Glutamatergic neuron (in vitro differentiated cells): ENCODE data around the gene MR1. TPM values are rescaled to one million over a fixed set of nuclear protein-coding genes. Genes with fewer than 3 reads are reported as not detected.
"Not testable (repeated sequence)": the region's sequence is repeated elsewhere in the genome, so short reads cannot be mapped to it uniquely, and the experiment has no call there.

ENCODE experiments used
- DNase-seq: peaks from one replicate; pipeline ENCODE4 v3.0.0; 2022
- H3K27ac Mint-ChIP-seq: one replicate; pipeline ENCODE4 v1.8.0; 2020; ENCODE audit warnings: mild to moderate bottlenecking, mixed read lengths, inconsistent platforms; ENCODE audit not compliant: unreplicated experiment
- H3K27me3 Mint-ChIP-seq: one replicate; pipeline ENCODE4 v1.8.0; 2020; ENCODE audit warnings: mild to moderate bottlenecking, moderate library complexity, mixed read lengths, inconsistent platforms; ENCODE audit not compliant: unreplicated experiment
- H3K36me3 Mint-ChIP-seq: one replicate; pipeline ENCODE4 v1.8.0; 2020; ENCODE audit warnings: mild to moderate bottlenecking, mixed read lengths, inconsistent platforms; ENCODE audit not compliant: unreplicated experiment
- H3K4me1 Mint-ChIP-seq: one replicate; pipeline ENCODE4 v1.8.0; 2020; ENCODE audit warnings: mild to moderate bottlenecking, low read depth, mixed read lengths, inconsistent platforms; ENCODE audit not compliant: unreplicated experiment
- H3K4me3 Mint-ChIP-seq: one replicate; pipeline ENCODE4 v1.8.0; 2020; ENCODE audit warnings: mild to moderate bottlenecking, mixed read lengths, inconsistent platforms; ENCODE audit not compliant: unreplicated experiment
- H3K9me3 Mint-ChIP-seq: one replicate; pipeline ENCODE4 v1.8.0; 2020; ENCODE audit warnings: mild to moderate bottlenecking, moderate library complexity, mixed read lengths, inconsistent platforms; ENCODE audit not compliant: unreplicated experiment
- CTCF ChIP-seq: fragments of 200-600 bp; sonication (generic); IDR thresholded peaks from one replicate; pipeline ENCODE4 v1.5.0; 2021; ENCODE audit not compliant: partially characterized antibody, unreplicated experiment
- total RNA-seq: library from RNA; stranded (reverse); fragmentation: NEBNext Ultra II Directional; extraction: Animal tissue kit (Norgen Biotek cat#: 25700); gene quantifications from one replicate; pipeline ENCODE4 v1.2.1, GENCODE V29; 2021; ENCODE audit not compliant: unreplicated experiment

The MR1 gene
- total RNA-seq, 1 donor from 2014 or later = not detected

- H3K4me1 Mint-ChIP-seq = no peaks in the 10 kb centered on the region
- no peak overlapping the region for H3K4me3 Mint-ChIP-seq
- H3K27ac Mint-ChIP-seq = no peak overlapping the region
- TF ChIP-seq CTCF = no peak
- H3K36me3 Mint-ChIP-seq = peaks cover 9% of the 10 kb centered on the region
- peaks cover 4% of the 10 kb centered on the region for H3K27me3 Mint-ChIP-seq
- DNase-seq = no peak
- H3K9me3 Mint-ChIP-seq = no peaks in the 10 kb centered on the region
Observed at GRCh38 chr1:181056560-181056959, 22.8 kb downstream of the MR1 start.

- Mint-ChIP-seq H3K4me1 (no peaks in the 10 kb centered on the region), H3K27ac (no peak overlapping the region), H3K4me3 (no peak overlapping the region), H3K36me3 (peaks cover 9% of the 10 kb centered on the region), H3K27me3 (peaks cover 4% of the 10 kb centered on the region), H3K9me3 (no peaks in the 10 kb centered on the region)
- TF ChIP-seq CTCF = no peak
- DNase-seq = no peak
Observed at GRCh38 chr1:181057079-181057478, 23.3 kb downstream of the MR1 start.

- H3K4me3 Mint-ChIP-seq = no peak overlapping the region
- H3K27ac Mint-ChIP-seq = no peak overlapping the region
- peaks cover 9% of the 10 kb centered on the region for H3K36me3 Mint-ChIP-seq
- no peaks in the 10 kb centered on the region for H3K27me3 Mint-ChIP-seq
- no peak for TF ChIP-seq CTCF
- H3K4me1 Mint-ChIP-seq = peaks cover 16% of the 10 kb centered on the region
- no peaks in the 10 kb centered on the region for H3K9me3 Mint-ChIP-seq
- no peak for DNase-seq
Observed at GRCh38 chr1:181059435-181059834, 25.7 kb downstream of the MR1 start.

DNA sequence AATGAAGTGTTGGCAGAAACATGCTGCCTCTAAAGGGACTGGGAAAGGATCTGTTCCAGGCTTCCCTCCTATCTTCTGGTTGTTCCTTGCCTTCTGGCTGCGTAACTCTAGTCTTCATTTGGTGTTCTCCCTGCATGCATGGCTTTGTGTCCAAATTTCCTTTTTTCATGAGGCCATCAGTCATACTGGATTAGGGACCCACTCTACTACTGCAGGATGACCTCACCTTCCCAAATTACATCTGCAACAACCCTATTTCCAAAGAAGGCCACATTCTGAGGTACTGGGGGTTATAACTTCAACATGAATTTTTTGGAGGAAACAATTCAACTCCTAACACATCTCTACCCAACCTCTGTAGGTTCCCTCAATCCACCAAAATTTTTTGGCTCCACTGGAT, 26.3 kb downstream of the MR1 start:
- peaks cover 9% of the 10 kb centered on the region for H3K36me3 Mint-ChIP-seq
- no peaks in the 10 kb centered on the region for H3K27me3 Mint-ChIP-seq
- no peak for DNase-seq
- H3K27ac Mint-ChIP-seq = no peak overlapping the region
- no peak overlapping the region for H3K4me3 Mint-ChIP-seq
- no peak for TF ChIP-seq CTCF
- H3K9me3 Mint-ChIP-seq = no peaks in the 10 kb centered on the region
- peaks cover 17% of the 10 kb centered on the region for H3K4me1 Mint-ChIP-seq

GRCh38 chr1:181060947-181061346, 27.2 kb downstream of the MR1 start:
- not testable (repeated sequence) for H3K9me3 Mint-ChIP-seq, H3K27me3 Mint-ChIP-seq, H3K27ac Mint-ChIP-seq, H3K36me3 Mint-ChIP-seq, H3K4me3 Mint-ChIP-seq, DNase-seq
- peaks cover 17% of the 10 kb centered on the region for H3K4me1 Mint-ChIP-seq

GRCh38 chr1:181061487-181061886, 27.7 kb downstream of the MR1 start:
- no peaks in the 10 kb centered on the region for H3K27me3 Mint-ChIP-seq
- peaks cover 17% of the 10 kb centered on the region for H3K4me1 Mint-ChIP-seq
- H3K4me3 Mint-ChIP-seq = no peak overlapping the region
- no peak for TF ChIP-seq CTCF
- no peaks in the 10 kb centered on the region for H3K9me3 Mint-ChIP-seq
- H3K27ac Mint-ChIP-seq = no peak overlapping the region
- no peak for DNase-seq
- peaks cover 9% of the 10 kb centered on the region for H3K36me3 Mint-ChIP-seq
